NCI-H2107 treated with DMSO at 0.1 percent for 48 hours (cell line): Measurements from ENCODE around the gene GTSE1.
"Not testable (repeated sequence)": the region's sequence is repeated elsewhere in the genome, so short reads cannot be mapped to it uniquely, and the experiment has no call there.

Source experiments
- DNase-seq: peaks from one replicate; lab custom pipeline; 2025; ENCODE audit not compliant: unreplicated experiment; lab: John Stamatoyannopoulos, UW

The GTSE1 gene, protein sequence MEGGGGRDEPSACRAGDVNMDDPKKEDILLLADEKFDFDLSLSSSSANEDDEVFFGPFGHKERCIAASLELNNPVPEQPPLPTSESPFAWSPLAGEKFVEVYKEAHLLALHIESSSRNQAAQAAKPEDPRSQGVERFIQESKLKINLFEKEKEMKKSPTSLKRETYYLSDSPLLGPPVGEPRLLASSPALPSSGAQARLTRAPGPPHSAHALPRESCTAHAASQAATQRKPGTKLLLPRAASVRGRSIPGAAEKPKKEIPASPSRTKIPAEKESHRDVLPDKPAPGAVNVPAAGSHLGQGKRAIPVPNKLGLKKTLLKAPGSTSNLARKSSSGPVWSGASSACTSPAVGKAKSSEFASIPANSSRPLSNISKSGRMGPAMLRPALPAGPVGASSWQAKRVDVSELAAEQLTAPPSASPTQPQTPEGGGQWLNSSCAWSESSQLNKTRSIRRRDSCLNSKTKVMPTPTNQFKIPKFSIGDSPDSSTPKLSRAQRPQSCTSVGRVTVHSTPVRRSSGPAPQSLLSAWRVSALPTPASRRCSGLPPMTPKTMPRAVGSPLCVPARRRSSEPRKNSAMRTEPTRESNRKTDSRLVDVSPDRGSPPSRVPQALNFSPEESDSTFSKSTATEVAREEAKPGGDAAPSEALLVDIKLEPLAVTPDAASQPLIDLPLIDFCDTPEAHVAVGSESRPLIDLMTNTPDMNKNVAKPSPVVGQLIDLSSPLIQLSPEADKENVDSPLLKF

DNA sequence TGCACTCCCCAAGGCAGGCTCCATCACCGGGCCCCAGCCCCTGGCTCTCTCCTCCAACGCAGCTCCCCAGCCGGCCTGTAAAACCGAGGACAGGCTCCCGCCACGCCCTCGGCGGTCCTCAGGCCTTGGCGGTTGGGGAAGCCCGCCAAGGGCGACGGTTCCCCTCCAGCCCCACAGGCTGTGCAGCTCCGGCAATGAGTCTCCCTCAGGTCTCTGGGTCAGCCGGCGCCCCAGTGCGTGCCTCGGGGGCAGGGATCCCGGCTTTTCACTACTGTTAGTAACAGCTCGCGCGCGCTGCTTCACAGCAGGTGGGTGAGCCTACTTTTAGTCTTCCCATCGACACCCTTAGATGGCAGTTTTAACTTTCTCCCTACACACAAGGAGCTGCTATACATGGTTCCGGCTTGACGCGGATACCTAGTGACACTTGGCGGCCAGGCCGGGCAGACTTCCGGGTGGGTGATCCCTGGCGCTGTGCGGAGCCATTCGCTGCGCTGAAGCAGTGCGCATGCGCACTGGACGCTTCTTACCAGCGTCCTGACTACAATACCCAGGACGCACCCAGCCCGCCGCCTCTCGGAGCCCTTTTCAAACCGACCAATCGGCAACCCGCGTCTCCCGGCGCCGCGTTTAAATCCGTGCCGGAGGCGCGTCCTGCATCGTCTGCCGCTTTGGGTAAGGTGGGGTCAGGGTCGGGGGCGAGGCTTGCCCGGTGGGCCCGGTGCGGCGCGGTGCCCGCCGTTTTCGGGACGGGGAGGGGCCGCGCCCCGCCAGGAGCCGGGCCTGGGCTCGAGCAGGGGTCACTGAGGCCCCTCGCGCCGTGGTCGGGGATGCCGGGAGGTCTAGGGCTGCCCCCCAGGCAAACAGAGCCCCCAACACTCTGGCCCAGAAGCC is at the start of gene GTSE1:
TSS of gene GTSE1 (plus strand) at position 614 of the 894 bp plus-strand sequence. CDS start 531 bp downstream, outside the sequence.
- DNase-seq, result peak; percentile 79

DNA sequence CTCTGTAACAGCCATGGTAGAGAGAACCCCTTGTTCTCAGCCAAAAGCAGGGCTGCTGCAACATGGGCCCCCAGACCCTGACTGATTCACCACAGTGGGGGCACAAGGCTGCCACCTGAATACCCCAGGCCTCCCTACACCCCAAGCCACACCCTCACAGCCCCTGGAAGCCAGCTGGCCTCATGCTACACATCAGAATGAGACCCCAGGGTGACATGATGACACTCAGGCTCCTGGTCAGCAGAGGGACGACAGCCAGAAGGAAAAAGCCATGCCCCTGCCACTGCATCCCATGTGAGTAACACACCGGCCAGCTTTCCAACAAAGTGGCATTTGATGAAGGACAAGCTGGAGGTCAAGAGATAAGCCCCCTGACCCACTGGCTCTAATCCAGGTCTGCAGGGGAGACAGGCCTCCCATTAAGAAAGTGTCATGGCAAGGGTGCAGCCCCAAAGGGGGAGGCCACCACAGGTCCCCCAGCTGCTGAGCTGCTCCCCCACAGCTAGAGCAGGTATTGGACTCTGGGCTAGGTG is 49.2 kb upstream of the GTSE1 start:
- no peak for DNase-seq

DNA sequence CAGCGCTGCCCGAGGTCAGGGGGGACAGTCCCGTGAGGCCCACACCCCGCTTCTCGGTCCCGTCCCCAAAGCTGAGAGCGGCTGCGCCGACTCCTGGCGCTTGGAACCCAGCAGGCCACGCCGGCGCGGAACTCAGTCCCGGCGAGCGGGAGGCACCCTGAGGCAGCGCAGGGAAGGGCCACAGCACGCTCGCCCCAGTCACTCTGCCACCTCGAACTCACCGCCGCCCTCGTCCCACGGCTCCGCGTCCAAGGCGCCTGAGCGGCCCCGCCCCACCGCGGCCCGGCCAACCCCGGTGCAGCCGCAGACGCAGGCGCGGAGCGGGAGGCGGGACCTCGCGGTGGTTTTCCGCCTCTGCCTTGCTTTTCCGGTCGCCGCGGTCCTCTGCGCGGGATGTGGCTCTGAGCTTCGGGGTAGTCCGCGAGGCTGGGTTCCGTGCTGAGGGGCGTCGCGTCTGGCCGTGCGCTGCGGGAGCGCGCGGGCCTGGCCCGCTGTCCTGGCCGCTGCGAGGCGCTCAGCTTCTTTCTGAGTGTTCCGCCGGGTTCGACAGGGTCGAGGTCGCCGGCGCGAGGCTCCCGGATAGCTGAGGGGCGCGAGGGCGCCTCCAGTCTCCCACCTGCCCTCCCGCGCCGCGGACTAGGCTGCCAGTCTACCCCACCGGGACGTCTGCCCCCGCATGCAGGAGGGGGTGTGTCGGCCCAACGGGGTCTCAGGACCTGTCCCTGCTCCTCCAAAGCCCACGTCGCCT is 46.5 kb upstream of the GTSE1 start, which contains the start of gene CDPF1:
TSS of gene CDPF1 (minus strand) at position 259 of the 748 bp plus-strand sequence. CDS start 2,009 bp downstream, outside the sequence.
- DNase-seq, result peak; percentile 61

DNA sequence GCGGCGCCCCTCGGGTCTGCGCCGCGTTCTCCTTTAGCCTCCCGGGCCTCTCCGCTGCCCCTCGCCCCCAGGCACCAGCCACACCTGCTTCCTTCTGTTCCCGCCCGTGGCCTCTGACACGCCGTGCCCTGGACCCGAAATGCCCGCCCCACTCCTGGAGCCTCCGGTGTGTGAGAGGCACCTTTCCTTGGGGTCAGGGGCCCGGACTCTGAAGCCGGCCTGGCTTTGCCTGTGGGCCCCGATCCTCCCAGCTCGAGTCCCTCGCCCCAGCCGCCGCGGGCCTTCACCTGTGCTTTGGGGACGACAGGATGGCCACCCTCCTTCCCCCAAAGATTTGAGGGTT is 45.9 kb upstream of the GTSE1 start:
- DNase-seq, result no peak

DNA sequence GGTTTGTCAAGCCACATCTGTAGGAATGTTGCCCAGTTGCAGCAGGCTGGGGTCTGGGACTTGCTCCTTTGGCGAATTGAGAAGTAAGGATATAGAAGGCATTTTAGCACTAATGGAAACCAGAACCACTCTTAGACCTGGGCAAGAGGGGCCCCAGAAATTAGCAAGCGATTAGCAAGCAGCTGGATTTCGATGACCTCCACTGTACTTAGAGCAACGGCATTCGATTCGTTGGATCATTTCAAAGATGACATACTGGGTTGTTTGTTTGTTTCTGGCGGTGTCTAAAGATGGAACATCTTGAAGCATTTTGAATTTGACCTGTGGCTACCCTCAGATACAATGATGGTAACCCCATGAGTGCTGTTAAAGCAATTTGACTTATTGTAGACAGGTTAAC is 45.4 kb upstream of the GTSE1 start:
- no peak for DNase-seq

DNA sequence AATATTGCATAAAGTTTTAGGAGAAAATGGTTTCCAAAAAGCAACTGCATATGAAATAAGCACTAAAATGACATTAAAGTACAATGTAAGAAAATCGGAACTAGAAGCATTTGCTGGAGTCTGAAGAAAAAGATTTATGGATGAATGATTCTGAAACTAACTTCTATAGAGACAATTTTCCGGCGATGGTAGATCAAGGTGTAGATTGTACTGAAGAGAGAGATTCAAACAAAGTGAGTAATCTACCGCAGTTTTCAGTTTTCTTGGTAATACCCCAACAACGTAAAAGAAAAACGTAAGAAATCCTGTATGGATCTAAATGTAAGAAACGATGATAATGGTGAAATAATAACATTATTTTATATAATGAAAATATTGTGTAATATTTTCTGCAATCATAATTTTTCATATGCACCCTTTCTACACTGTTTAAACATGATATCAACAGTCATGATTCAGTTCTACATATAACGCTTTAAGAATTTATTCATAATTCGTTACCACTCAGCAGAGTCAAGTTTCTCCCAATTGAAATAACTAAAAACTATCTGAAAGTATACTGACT is 44.8 kb upstream of the GTSE1 start:
- DNase-seq, result no peak

DNA sequence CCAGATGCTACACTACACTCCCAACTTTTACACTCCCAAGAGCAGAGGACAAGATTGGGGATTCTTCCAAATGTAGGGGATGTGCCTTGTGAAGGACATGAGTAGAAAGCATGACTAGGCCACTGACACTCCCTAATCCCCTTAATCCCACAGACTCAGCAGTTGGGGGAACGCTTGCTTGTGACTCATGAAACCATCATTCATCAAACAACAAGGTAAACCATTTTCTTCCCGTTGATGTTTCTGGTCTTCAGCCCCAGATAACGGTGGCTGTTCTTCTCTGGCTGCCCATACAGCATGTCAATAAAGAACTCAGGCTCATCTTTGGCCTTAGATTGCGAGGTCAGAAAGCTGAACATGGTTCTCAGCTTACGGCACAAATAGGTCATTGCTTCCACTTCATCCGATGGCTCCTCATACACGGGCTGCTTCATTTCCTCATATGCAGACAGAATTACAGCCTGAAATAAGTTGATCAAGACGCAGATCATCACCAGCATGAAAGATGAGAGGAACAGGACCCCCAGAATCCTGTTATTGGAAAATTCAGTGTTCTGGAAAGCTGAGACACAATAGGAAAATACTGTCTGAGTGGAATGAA is 40.2 kb upstream of the GTSE1 start:
- no peak for DNase-seq

DNA sequence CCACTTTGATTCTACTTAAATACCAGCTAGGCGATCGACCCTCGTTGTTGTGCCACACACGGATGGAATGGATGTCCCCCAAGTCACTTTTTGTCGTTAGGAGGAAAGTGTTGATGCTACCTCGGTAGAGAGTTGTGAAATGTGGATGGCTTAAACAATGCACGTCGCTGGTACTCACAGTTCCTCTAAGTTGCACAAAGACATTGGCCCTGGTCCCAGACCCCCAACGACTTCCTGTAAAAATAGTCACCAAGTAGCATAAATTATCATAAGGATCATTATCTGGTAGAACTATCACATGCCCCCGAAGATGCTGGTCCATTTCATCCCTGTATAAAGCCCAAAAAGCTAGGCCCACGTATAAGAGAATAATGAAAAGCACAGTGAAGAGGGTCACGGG is 37.3 kb upstream of the GTSE1 start:
- DNase-seq, result no peak

DNA sequence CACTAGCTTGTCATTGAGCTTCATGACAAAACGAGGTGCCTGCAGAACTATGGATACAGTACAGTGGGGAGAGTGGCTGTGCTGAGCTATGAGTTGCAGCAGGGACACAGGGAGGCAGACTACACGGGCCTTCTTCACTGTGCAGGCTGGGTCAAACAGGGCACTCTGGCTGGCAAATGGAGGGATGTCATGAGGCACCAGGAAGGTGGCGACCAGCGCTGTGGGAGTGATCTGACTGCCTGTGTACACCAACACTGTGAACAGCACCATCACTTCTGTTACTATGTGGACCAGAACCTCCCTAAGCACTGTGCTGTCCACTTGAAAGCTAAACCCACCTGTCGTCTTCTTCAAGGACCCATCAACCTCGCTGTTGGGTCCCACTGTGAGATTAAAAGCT is 36.6 kb upstream of the GTSE1 start:
- DNase-seq, result no peak

DNA sequence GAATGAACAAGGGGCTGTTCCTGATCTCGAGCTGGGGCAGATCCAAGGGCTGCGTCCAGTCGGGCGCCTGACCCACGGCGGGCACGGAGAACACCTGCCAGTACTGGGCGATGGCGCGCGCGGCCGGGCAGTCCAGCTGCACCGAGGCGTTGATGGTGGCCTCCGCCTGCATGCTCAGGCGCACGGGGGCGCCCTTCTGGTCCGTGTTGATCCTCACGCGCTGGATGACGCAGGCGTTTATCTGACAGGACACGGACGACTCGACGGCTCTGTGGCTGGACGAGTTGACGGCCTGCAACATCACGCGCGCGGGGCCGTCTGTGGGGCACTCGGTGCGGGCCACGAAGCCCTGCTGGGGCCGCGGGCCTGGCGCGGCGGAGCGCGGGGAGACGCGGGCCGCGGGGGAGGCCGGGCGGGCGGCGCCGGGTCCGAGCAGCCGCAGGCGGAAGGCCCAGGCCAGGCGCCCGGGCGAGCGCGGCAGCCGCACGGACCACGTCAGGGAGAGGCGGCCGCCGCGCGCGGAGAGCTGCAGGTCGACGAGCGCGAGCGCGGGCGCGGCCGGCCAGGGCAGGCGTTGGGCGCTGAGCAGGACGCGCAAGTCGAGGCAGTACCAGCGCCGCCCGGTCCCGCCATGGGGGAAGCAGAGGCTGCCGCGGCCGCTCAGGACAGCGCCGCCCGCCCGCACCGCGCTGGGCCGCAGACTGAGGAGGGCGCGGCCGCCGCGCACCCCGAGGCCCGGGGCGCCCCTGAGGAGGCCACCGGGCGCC is 34.0 kb upstream of the GTSE1 start:
- DNase-seq, result no peak

DNA sequence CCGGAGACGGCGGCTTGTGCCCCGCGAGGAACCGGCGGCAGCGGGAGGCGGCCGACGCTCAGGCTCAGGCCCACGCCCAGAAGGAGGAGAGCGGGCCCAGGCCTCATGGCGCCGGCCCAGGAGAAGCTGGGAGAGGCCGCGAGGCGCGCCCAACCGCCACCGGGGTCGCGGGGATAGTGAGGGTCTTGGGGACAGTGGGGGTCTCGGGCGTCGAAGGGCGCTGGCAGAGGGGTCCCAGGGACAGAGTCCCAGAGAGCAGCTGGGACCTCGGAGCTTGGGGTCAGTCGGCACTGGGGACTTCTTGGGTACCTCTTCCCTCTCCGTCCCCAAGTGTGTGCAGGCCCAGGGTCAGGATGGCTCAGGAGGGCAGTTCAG is 33.5 kb upstream of the GTSE1 start, which contains the start of gene PKDREJ:
TSS of gene PKDREJ (minus strand) at position 128 of the 375 bp plus-strand sequence. CDS start at position 107, 21 bp downstream.
- DNase-seq, result no peak

DNA sequence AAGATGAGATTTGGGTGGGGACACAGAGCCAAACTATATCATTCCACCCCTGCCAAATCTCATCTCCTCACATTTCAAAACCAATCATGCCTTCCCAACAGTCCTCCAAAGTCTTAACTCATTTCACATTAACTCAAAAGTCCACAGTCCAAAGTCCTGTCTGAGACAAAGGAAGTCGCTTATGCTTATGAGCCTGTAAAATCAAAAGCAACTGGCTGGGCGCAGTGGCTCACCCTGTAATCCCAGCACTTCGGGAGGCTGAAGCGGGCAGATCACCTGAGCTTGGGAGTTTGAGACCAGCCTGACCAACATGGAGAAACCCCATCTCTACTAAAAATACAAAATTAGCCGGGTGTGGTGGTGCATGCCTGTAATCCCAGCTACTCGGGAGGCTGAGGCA is 32.1 kb upstream of the GTSE1 start:
- DNase-seq, result not testable (repeated sequence)

DNA sequence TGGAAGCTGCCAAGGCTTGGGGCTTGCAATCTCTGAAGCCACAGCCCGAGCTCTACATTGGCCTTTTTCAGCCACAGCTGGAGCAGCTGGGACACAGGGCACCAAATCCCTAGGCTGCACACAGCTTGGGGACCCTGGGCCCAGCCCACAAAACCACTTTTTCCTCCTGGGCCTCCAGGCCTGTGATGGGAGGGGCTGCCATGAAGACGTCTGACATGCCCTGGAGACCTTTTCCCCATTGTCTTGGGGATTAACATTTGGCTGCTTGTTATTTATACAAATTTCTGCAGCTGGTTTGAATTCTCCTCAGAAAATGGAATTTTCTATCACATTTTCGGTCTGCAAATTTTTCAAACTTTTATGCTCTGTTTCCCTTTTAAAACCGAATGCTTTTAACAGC is 31.0 kb upstream of the GTSE1 start:
- DNase-seq, result not testable (repeated sequence)

DNA sequence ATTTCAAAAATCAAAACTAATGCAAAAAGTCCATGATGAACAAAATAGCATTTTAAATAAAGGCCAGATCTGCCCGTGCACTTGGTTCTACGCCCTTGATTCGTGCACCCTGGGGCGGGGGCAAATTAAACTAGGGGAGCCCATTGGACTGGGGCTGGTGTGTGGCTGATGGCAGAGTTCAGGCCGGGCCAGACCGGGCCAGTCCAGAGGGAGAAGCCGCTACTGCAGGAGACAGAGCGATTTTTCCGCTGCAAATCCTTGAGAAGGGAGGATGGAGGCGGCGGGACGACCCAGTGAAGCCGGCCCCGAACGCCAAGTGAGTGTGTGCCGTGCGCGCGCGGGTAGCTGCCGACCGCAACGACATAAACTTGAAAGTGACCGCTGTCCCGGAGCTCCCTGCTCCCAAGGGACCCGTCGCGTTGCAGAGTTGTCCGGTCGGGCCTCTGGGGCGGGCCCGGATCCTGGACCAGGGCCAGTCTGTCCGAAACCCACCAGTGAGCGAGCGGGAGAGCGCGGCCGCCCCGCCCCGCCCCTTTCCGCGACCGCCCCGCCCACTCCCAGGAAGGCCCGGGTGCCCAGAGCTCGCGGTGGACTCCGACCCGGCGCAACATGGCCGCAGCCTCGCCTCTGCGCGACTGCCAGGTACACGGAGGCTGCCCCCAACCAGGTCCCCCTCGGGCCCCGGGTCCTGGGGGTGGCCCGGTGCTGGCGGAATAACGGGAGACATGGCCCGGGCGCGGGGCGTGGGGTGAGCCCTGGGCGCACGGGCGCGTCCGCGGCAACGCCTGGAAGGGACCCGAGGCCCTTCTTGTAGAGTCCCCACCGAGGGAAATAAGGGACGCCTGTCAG is 29.0 kb upstream of the GTSE1 start, which contains the start of gene TTC38:
TSS of gene TTC38 (plus strand) at position 578 of the 849 bp plus-strand sequence. CDS start at position 610, 32 bp downstream.
- no peak for DNase-seq

DNA sequence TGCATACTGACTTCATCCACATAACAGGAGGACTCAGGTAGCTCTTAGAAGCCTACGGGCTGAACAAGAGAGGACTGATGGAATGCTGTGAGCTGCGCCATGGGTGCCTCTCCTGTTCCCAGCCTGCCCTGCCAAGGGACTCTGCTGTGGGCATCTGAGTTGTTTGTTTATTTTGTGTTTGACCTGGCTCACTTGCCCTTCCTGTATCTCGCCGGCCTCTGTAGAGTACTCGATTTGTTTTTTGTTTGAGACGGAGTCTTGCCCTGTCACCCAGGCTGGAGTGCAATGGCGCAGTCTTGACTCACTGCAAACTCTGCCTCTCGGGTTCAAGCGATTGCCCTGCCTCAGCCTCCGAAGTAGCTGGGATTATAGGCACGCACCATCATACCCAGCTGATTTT is 27.1 kb upstream of the GTSE1 start:
- no peak for DNase-seq

DNA sequence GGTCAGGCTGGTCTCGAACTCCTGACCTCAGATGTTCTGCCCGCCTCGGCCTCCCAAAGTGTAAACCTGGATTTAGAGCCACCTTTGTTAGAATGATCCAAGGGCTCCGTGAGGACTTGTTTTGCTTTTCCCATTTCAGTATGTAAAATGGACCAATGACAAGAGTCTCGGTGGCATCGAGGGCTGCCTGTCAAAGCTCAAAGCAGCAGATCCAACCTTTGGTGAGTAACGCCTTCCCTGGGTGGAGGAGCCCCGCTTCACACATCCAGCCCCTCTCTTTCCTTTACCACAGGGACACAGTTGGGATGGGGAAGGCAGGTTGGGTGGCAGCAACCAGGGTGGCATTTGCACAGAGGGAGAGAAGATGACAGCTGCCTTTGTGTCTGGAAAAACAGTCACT is 24.5 kb upstream of the GTSE1 start:
- DNase-seq, result no peak

DNA sequence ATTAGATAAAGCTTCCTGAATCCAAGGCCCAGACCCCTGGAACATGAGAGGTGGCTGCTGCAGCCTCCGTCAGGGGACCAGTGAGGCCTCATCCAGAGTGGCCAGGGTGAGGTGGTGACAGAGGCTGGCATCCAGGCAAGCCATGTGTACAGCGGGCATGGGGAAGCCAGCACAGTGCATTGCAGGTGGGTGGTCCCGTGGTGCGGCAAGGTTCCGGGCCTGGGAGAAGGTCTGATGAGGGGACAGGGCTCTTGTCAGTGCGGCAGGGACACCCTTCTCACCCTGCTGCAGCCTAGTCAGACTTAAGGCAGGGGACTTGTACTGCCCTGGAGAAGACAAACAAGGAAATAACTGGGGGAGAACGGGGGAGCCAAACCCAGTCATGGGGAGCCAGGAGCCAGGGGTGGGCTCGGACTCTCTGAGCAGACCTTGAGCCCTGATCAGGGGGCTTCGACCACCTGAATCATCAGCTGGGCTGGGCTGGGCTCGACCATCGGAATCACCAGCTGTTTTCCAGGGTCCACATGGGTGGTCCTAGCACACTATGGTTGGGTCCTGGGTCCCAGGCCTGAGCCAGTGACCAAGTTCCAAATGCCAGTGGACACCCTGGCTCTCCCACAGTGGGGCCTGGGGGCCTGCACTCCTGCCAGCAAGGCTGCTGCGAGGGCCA is 23.8 kb upstream of the GTSE1 start:
- no peak for DNase-seq
